G401 (cell line): Measurements from ENCODE around the gene PDE8A. TPM values are rescaled to one million over a fixed set of nuclear protein-coding genes. Genes with fewer than 3 reads are reported as not detected.
A peak's percentile ranks its signal among the peaks of the same experiment; 100 is the strongest.

ENCODE experiments used
- DNase-seq: peaks from one replicate; pipeline ENCODE4 v3.0.0-alpha.2; 2015; ENCODE audit warnings: low spot score
- in situ Hi-C: cut with HindIII; loops from 2 replicates; pipeline ENCODE4 v1.10.0; 2016; ENCODE audit warnings: low sequenced_read_pairs, mixed read lengths
- total RNA-seq: library from RNA; depleted of rRNA; stranded (reverse); fragments of >200 nt; shearing (Covaris generic); gene quantifications from 2 replicates; pipeline ENCODE4 v1.2.3, GENCODE V29; 2014

The PDE8A gene
- total RNA-seq, 1 experiment from 2014 or later, result 21.4 TPM

- in situ Hi-C loops, result no loop called here
Measured at GRCh38 chr15:84955089-84955848, 26.4 kb upstream of the PDE8A start.

GRCh38 chr15:84956199-84956598, 25.5 kb upstream of the PDE8A start:
- in situ Hi-C loops, result no loop called here
- DNase-seq, result no peak

More at GRCh38 chr15:84955089-84955848, 26.4 kb upstream of the PDE8A start:
- peak; percentile 34 for DNase-seq

GRCh38 chr15:84960391-84961113, 21.1 kb upstream of the PDE8A start:
- in situ Hi-C loops, result no loop called here
- DNase-seq, result no peak

DNA sequence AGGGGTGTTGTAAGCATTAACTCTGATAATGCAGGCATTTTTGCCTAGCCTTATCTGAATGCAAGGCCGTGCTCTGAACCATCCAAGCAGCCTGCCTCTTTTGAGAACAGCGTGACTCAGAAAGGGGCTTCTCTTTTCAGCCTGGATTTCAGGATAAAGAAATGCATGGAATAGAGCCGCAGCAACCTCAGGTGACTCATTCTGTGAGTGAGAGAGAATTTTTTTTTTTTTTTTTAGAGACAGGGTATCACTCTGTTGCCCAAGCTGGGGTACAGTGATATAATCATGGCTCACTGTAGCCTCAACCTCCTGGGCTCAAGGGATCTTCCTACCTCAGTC, 20.6 kb upstream of the PDE8A start:
- DNase-seq, result no peak
- in situ Hi-C loops, result no loop called here

DNA sequence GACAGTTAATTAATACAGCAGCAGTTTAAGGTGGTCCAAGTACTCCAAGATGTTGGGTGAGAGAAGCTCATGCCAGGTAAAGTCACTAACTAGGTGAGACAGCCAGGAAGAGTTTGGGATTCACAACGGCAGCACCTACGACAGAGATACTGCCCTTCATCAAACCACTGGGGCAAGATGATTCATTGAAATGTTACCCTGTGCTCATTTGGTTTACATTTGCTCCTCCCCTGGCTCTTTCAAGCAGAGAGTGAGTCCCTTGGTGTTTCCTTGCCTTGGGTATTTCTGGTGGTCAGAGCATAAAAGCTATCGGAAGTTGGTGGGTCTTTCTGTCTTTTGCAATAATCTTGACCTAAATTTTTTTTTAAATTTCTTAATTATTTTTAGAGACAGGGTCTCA, 19.9 kb upstream of the PDE8A start:
- DNase-seq, result no peak
- in situ Hi-C loops, result no loop called here

- in situ Hi-C loops, result no loop called here
Measured at GRCh38 chr15:84962955-84963354, 18.7 kb upstream of the PDE8A start.

GRCh38 chr15:84967380-84967779, 14.3 kb upstream of the PDE8A start:
- in situ Hi-C loops, result no loop called here
- DNase-seq, result no peak

More at GRCh38 chr15:84962955-84963354, 18.7 kb upstream of the PDE8A start:
- no peak for DNase-seq

- in situ Hi-C loops, result no loop called here
- DNase-seq, result no peak
Measured at GRCh38 chr15:84968301-84968700, 13.4 kb upstream of the PDE8A start.

- DNase-seq, result no peak
- in situ Hi-C loops, result no loop called here
Measured at GRCh38 chr15:84969257-84969656, 12.4 kb upstream of the PDE8A start.

- in situ Hi-C loops, result no loop called here
- DNase-seq, result no peak
Measured at GRCh38 chr15:84970843-84971242, 10.8 kb upstream of the PDE8A start.

- no peak for DNase-seq
- in situ Hi-C loops, result no loop called here
Measured at GRCh38 chr15:84973492-84974460, 7.9 kb upstream of the PDE8A start.

- in situ Hi-C loops, result no loop called here
Measured at GRCh38 chr15:84975871-84976351, 5.7 kb upstream of the PDE8A start.

GRCh38 chr15:84976746-84977345, 4.8 kb upstream of the PDE8A start:
- in situ Hi-C loops, result no loop called here
- no peak for DNase-seq

More at GRCh38 chr15:84975871-84976351, 5.7 kb upstream of the PDE8A start:
- DNase-seq, result no peak

DNA sequence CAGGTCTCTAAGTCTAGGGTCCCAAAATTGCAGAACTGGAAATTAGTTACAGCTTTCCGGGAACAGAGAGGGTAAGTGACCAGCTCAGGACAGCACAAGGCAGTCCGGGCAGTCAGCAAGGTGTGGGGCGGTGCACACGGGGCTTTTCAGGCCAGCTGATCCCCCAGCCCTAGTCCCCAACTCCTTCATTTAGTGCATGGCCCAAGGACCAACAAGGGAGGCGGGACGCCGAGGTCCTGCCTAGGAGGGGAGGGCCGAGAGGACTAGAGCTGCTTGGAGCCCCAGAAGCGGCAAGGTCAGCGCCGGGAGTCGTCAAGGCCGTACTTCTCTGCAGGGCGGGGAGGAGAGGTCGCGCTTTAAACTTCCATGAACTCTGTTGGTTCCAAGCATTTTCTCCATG, 2.0 kb upstream of the PDE8A start:
- DNase-seq, result no peak
- in situ Hi-C loops, result no loop called here

- peak; percentile 57 for DNase-seq
- in situ Hi-C loops, result no loop called here
Measured at GRCh38 chr15:84980196-84981053, 1.2 kb upstream of the PDE8A start.

DNA sequence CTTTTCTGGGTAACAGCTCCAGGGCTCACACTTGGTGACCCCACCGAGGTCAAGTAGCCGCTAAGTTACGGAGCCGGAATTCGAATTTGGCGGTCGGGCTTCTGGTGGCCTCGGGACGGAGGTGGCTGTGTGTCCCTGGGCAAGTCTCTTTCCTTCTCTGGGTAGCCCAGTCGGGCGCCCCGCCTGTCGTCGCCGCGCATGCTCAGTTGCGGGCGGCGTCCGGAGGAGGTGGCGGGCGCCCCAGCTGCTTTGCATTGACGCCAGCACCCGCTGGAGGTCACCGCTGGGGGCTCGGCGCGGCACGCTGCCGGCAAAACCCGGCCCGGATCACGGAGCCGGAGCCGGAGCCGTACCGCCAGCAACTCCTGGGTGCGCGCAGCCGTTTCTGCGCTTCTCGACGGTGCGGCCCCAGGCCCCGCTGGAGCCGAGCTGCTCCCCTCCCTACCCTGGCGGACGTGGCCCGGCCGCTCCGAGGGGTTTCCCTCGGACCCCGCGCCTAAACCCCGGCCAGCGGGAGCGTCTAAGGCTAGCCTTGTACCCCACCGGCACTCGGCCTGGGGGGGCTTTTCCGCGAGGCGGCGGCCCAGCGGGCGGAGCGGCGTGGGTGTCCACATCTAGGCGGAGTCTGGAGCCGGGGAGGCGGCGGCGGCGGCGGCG, 474 bp upstream of the PDE8A start:
- in situ Hi-C loops, result no loop called here

DNA sequence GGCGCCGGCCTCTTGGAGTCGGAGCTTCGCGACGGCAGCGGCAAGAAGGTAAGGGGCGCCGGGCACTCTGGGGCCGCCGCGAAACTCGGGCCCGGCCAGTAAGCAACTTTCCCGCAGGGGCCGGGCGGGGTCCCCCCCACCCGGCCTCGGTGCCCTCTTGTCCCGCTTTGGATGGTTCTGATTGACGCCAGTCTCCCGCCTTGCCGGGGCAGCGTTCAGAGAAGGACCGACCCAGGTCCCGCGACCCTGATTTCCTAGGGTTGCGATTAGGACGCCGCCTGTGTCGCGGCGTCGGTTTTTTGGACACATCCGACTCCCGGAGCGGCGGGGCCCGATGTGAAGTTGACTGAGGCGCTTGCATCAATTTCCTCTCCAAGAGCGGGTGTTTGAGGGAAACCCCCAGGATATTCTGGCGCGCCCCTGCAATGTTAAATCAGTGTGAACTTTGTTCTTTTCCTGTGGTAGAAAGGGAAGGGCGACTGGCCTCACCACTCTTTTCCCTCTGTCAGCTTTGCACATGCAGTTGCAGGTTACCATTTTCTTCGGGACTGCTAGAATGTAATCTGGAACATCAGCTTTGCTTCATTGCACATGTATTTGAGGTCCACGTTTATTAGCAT, 755 bp downstream of the PDE8A start:
- DNase-seq, result no peak
- in situ Hi-C loops, result no loop called here

More for the DNA sequence above, 474 bp upstream of the PDE8A start:
- DNase-seq, result peak; percentile 64
